GM18951 (cell line): ENCODE measurements around the gene RABGGTA.
"Not testable (repeated sequence)": the region's sequence is repeated elsewhere in the genome, so short reads cannot be mapped to it uniquely, and the experiment has no call there.

Experiments
- POLR2A ChIP-seq: IDR thresholded peaks from 4 replicates; pipeline ENCODE4 v1.6.1; 2011; ENCODE audit warnings: mild to moderate bottlenecking; ENCODE audit not compliant: insufficient read length, insufficient read depth; ENCODE audit errors: extremely low read depth
- in situ Hi-C: fragments of 300-500 bp; cut with MboI; formaldehyde crosslinking; loops from one replicate; pipeline ENCODE4 v1.12.0; 2022; ENCODE audit warnings: low sequenced_read_pairs, mixed read lengths, inconsistent platforms; ENCODE audit not compliant: unreplicated experiment

Gene RABGGTA

GRCh38 chr14:24246765-24247212, 24.6 kb downstream of the RABGGTA start:
- in situ Hi-C loops = no loop called here
- no peak for TF ChIP-seq POLR2A

DNA sequence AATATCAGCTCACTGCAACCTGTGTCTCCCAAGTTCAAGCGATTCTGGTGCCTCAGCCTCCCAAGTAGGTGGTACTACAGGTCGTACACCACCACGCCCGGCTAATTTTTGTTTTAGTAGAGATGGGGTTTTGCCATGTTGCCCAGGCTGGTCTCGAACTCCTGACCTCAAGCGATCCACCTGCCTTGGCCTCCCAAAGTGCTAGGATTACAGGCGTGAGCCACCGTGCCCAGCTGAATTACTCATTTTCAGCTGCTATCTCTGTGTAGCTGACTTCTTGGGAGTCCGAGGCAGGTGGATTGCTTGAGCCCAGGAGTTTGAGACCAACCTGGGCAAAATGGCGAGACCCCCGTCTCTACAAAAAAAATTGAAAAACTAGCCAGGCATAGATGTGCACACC, 26.0 kb downstream of the RABGGTA start:
- in situ Hi-C loops = not testable (repeated sequence)

GRCh38 chr14:24243336-24243836, 28.0 kb downstream of the RABGGTA start:
- in situ Hi-C loops = loop anchor here (5.0 kb wide), 1 partner anchor 54 kb away; the partner anchor contains the start of genes DHRS1 and NOP9
- TF ChIP-seq POLR2A = no peak

- in situ Hi-C loops = loop anchor here (5.0 kb wide), 1 partner anchor 55 kb away; the partner anchor contains the start of genes DHRS1 and NOP9
- no peak for TF ChIP-seq POLR2A
Observed at GRCh38 chr14:24241829-24242443, 29.5 kb downstream of the RABGGTA start.

DNA sequence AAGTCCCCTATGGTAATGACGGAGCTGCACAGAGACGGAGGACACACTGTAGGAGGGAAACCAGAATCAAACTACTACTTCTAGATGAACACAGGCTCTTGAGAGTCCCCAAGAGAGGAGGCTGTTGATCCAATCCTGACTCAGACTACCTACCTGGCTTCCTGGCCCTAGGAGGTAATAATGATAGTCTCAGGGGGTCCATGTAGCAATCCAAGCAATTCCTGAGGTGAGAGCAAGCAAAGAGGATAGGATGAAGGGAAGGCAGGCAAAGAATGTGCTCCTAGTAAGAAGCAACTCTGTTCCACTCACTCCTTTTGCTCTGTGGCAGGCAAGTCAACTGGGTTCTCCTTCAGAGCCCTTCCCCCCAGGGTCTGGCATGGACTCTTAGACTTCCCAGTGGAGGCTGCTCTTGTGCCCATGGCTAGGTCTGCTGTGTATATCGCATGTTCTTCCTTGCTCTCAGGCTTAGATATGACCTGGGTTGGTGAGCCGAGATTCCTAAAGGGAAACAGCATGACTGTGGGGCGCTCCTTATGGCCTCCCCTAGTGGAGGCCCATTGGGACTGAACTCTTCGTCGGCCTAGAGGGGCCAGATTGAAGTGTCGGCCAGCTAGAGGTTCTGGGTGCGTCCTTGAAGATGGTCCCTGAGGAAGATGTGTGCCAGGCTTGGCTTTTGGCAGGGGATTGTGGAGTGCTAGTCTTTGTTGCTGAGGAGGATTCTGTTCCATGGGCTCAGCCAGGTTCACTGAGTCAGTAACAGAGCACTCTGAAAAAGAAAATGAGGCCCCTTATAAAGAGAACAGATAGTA, 31.1 kb downstream of the RABGGTA start:
- TF ChIP-seq POLR2A = peak; percentile 11
- in situ Hi-C loops = loop anchor here (5.0 kb wide), 1 partner anchor 57 kb away; the partner anchor contains the start of genes DHRS1 and NOP9

DNA sequence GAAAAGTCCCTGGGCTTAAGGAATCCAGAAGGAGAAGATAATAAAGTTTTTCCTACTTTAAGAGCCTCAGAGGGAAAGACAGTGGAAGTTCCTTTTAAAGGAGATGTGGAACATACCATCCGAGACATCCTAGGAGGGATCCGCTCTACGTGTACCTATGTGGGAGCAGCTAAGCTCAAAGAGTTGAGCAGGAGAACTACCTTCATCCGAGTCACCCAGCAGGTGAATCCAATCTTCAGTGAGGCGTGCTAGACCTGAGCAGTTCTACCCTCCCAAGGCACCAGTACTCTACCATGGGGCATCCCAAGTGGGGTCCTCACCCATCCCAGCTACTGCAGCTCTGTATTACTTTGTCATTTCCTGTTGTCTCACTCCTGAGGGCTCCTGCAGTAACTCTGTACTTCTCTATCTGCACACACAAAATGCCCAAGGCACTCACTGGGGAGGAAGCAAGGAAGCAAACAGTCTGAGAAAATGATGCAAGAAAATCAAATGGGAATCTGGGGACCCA, 32.8 kb downstream of the RABGGTA start:
- TF ChIP-seq POLR2A = peak; percentile 13
- in situ Hi-C loops = no loop called here

- TF ChIP-seq POLR2A = no peak
- in situ Hi-C loops = no loop called here
Observed at GRCh38 chr14:24238123-24238522, 33.3 kb downstream of the RABGGTA start.

- no peak for TF ChIP-seq POLR2A
- in situ Hi-C loops = no loop called here
Observed at GRCh38 chr14:24237463-24237955, 33.9 kb downstream of the RABGGTA start.

- in situ Hi-C loops = no loop called here
- TF ChIP-seq POLR2A = peak; percentile 12
Observed at GRCh38 chr14:24236689-24237462, 34.5 kb downstream of the RABGGTA start.

DNA sequence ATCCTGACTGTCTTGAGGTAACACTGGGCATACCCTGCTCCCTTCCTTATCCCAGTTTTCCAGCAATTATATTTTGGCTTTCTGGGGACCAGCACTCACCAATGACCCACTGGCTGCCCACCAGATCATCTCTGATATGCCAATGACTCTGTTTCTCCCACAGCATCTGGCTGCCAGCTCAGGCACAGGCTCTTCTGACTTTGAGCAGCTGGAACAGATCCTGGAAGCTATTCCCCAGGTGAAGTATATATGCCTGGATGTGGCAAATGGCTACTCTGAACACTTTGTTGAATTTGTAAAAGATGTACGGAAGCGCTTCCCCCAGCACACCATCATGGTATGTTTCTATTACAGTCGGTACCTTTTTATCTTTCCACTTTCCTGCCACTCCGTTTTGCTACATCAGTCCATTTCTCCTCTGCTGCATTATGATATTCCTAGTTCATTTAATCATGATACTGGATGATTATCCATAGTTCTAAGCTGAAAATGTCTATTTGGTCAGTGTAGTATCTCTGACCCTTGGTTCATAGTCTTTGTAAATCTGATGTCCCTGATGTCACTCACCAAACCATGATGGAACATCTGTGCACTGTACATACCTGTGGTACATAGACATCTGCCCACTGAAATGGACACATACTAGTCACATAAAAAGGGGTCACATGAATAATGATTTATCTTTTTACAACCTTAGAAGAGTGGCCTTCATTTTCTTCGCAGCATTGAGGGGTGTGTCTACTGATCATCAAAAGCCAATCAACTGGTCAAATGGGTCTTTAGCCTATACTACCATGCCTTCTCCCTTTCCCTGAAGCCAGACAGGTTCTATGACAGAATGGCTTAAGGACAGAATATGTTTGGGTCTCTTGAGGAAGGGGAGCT, 35.4 kb downstream of the RABGGTA start:
- in situ Hi-C loops = no loop called here
- peak; percentile 15 for TF ChIP-seq POLR2A

DNA sequence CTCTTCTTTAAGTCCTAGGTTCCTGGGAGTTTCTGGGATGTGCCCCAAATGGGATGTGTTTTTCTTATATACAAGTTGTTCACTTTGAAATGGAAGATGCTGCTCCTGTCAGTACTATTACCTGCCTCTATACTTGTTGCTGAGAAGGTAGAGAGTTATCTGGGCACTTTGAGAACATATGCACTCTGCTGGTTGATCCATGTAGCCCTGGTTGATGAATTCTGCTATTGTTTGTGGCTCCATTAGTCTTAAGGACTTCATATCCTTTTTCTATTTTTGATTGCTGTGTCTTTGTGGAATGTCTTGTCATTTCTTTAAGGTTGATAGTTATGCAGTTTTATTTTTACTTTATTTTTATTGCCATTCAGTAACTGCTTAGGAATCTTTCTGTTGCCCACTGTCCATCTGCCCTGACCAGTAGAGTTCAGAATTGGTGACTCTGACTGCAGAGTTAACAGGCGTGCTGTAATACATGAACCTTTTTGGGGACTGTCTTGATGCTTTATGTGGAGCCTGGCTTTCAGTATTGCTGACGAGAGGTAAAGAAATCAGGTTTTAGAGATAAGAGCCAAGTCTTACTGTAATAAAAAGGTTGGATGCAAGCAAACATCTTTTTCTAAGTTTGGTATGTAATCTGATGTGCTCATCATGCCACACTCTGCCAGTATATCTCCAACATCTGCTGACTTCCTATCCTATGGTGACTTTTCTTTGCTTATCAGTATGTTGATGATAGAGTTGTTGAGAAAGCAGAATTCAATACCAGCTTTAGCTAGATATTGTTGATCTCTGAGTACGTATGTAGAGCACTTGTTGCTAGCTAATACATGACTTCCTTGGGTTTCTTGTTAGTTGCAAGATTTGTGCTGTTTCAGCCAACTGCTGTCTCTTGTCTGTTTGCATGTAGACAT, 37.0 kb downstream of the RABGGTA start:
- no peak for TF ChIP-seq POLR2A
- in situ Hi-C loops = no loop called here
